ENCODE results near the gene HPCAL4.

HPCAL4 gene

GRCh38 chr1:39691383-39692151, at the start of gene HPCAL4:
TSS of gene HPCAL4 (minus strand) at chr1:39691433. CDS start at chr1:39684603, 6,830 bp downstream.
- peak; percentile 74 to 81 for DNase-seq (ENCODE audit: low read depth in 2 of 2)

GRCh38 chr1:39738622-39739366, 47.6 kb upstream of the HPCAL4 start, which contains the start of gene PPIE:
TSS of gene PPIE (plus strand) at chr1:39738882. CDS start at chr1:39738901, 19 bp downstream.
- peak; percentile 94 to 99 for DNase-seq (ENCODE audit: low read depth in 2 of 2)

- DNase-seq (ENCODE audit: low read depth in 2 of 2): no peak
These were observed 46.4 kb upstream of the HPCAL4 start for GRCh38 chr1:39737546-39738169.

- no peak for DNase-seq (ENCODE audit: low read depth in 2 of 2)
These were observed 44.5 kb upstream of the HPCAL4 start for GRCh38 chr1:39735731-39736130.

- DNase-seq (ENCODE audit: low read depth in 2 of 2): no peak
These were observed 41.9 kb upstream of the HPCAL4 start for GRCh38 chr1:39733161-39733560.

GRCh38 chr1:39732730-39733129, 41.5 kb upstream of the HPCAL4 start:
- no peak for DNase-seq (ENCODE audit: low read depth in 2 of 2)

GRCh38 chr1:39729842-39730241, 38.6 kb upstream of the HPCAL4 start:
- no peak for DNase-seq (ENCODE audit: low read depth in 2 of 2)

GRCh38 chr1:39729030-39729429, 37.8 kb upstream of the HPCAL4 start:
- DNase-seq (ENCODE audit: low read depth in 2 of 2): no peak

- no peak for DNase-seq (ENCODE audit: low read depth in 2 of 2)
These were observed 36.7 kb upstream of the HPCAL4 start for GRCh38 chr1:39727932-39728317.

GRCh38 chr1:39727221-39727931, 36.1 kb upstream of the HPCAL4 start:
- no peak for DNase-seq (ENCODE audit: low read depth in 2 of 2)

GRCh38 chr1:39726600-39726999, 35.4 kb upstream of the HPCAL4 start:
- no peak for DNase-seq (ENCODE audit: low read depth in 2 of 2)

- DNase-seq (ENCODE audit: low read depth in 2 of 2): no peak
These were observed 31.3 kb upstream of the HPCAL4 start for GRCh38 chr1:39722495-39722894.

GRCh38 chr1:39721664-39722063, 30.4 kb upstream of the HPCAL4 start:
- no peak for DNase-seq (ENCODE audit: low read depth in 2 of 2)

GRCh38 chr1:39720094-39720999, 29.1 kb upstream of the HPCAL4 start:
- no peak for DNase-seq (ENCODE audit: low read depth in 2 of 2)

- DNase-seq (ENCODE audit: low read depth in 2 of 2): no peak
These were observed 26.6 kb upstream of the HPCAL4 start for GRCh38 chr1:39717809-39718208.

GRCh38 chr1:39713557-39713956, 22.3 kb upstream of the HPCAL4 start:
- no peak for DNase-seq (ENCODE audit: low read depth in 2 of 2)

- no peak for DNase-seq (ENCODE audit: low read depth in 2 of 2)
These were observed 20.7 kb upstream of the HPCAL4 start for GRCh38 chr1:39711966-39712340.

- no peak for DNase-seq (ENCODE audit: low read depth in 2 of 2)
These were observed 20.1 kb upstream of the HPCAL4 start for GRCh38 chr1:39711104-39711965.

GRCh38 chr1:39707506-39707905, 16.3 kb upstream of the HPCAL4 start:
- DNase-seq (ENCODE audit: low read depth in 2 of 2): no peak

- no peak for DNase-seq (ENCODE audit: low read depth in 2 of 2)
These were observed 13.5 kb upstream of the HPCAL4 start for GRCh38 chr1:39704757-39705156.

All from stimulated activated CD4-positive, alpha-beta T cell treated with anti-CD3 and anti-CD28 coated beads, Interleukin-15, amount 100 ng/mL, for 48 hours (primary cell).